NCI-H748 treated with DMSO at 0.1 percent for 48 hours (cell line): ENCODE data around the gene KCND3.
"Not testable (repeated sequence)": the region's sequence is repeated elsewhere in the genome, so short reads cannot be mapped to it uniquely, and the experiment has no call there.

Experiments
- DNase-seq: peaks from one replicate; lab custom pipeline; 2025; lab: John Stamatoyannopoulos, UW

KCND3 gene

DNA sequence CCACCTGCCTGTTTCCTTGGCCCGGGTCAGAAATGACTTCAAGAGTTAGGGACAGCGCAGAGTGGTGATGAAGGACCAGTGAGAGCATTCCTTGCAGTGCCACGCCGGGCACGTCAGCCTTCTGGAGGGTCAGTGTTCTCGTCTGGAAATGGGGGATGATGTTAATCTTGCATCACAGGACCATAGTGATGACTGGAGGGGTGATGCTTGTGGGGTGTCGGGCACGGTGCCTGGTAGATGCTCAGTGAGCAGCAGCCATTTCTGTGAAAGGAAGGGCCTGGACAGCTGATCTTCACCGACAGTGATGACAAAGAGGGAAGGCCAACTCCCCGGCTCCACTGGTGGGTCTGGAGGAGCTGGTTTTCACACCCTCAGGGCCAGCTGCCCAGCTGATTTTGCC, 177.6 kb downstream of the KCND3 start:
- DNase-seq: no peak

DNA sequence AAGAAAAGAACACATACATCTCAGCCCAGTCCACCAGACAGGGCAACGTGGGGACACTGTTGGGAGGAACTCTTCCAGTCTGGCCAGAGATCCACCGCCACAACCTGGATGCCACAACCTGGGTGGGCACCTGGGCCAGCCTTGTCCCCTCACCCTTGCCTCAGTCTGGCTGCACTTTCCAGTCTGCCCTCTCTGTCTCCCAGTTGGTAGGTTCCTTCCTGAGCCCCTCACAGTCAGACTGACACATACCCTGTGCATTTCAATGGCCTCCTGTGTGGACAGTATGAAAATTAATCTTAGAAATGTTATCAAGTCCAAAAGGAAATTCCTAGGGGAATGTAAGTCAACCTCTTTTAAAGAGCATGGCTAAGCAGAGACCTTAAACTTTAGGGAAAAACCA, 184.2 kb downstream of the KCND3 start:
- DNase-seq: no peak

DNA sequence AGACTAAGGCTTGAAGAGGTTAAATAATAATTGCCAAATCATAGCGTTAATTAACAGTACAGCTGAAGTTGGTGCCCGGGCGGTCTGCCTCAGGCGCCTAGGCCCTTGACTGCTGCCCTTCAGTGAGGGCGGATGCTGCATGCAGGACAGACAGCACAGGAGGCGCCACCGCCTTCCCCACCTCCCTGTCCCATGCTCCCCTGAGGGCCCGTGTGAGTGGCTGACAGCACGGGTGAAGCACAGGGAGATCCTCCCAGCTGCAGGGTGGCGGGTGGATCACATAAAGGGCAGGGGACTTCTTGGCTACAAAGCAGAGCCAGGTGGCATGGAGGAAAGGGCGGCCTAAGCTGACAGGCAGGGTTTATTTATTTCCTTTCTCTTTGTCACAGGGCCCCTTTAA, 184.7 kb downstream of the KCND3 start:
- DNase-seq: peak; percentile 21

DNA sequence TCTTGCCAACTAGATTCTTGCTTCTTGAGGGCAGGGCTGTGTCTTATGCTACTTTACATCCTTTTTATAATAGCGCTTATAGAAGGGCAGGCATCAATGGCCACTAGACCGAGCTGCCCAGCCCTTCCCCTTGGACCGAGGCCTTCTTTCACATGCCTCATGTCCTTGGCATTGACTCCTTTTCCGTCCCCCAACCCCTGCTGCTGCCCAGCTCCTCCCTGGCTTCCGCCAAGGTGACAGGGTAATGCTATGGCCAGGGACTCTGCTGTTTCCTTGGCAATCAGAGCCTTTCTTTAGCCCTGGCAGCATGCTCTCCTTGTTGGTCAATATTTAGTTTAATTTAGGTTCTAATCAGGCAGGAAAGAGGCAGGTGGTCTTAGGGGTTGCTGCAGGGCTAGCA, 185.5 kb downstream of the KCND3 start:
- DNase-seq: no peak

DNA sequence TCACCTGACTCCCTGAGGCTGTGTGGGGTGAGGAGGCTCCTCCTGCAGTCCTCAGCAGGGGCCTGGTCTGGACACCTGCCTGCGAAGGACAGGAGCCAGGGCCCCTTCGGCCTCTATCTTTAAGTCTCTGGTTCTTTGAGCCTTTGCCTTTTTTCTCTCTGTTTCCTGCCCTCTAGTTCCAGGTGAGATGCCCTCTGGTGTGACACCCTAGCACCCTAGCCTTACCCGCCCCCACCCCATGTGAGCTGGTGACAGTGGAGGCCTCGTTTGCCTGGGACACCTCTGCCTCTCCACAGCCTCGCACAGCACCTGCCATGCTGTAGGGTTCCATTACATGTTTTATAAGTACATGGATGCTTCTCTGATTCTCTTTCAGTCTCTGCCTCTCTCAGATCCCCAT, 186.5 kb downstream of the KCND3 start:
- DNase-seq: no peak

DNA sequence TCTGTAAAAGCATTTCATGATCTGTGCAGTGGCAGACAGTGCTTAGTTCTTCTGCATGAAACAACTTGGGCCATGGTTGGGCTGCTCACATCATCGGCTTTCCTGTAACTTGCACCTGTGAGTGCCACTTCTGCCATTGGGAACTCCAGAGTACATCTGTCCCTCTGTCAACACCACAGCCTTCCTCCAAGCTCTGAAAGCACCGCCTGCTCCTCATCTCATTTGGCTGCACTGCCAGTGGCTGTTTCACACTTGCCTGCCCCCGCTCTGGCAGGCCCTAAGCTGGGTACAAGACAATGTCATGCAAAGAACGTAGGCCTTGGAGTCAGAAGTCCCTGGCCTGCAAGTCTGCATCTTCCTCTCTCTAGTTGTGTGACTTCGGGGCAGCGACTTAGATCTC, 187.4 kb downstream of the KCND3 start:
- DNase-seq: peak; percentile 7

DNA sequence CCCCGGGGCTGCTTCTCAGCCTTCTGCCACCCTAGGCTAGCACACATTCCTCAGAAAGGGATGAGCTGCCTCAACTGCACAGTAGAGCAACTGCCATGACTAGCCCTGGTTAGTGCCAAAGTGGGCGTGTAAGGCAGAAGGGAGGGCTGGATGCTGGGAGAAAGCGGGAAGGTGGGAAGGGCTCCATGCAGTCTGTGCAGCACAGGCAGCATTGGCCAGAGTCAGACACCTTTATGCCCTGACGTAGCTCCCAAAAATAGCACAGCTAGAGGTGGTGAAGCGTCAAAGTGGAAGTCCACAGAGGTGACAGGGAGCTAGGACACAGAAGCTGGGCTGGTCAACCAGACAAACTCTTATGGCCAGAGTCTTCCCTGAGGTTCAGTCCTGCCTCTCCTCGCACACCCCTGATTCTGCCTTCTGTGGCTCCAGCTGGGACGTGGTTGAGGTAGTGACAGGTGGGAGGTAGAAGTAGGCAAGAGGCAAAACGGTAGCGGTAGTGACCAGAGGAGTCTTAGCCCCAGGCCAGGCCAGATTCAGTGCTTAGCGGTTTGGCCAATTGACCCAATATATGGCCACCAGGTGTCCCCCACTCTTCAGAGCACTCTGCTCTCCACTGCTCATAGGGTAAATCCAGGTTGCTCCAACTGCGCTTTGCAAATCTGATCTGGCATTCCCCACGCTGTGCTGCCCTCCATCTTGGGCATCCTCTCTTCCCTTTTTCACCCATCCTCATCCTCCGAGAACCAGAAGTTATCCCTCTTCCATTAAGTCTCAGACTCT, 188.2 kb downstream of the KCND3 start:
- no peak for DNase-seq

DNA sequence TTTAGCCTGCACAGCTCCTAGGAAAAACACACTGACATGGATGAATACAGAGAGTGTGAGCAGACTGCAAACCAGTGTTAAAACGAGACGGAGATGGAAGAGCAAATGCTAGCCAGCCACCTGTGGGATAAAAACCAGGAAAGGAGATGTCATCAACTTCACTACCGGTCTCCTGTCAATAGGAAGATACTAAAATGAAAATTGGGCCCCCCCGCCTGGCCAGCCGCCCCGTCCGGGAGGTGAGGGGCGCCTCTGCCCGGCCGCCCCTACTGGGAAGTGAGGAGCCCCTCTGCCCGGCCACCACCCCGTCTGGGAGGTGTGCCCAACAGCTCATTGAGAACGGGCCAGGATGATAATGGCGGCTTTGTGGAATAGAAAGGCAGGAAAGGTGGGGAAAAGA, 189.7 kb downstream of the KCND3 start:
- not testable (repeated sequence) for DNase-seq

DNA sequence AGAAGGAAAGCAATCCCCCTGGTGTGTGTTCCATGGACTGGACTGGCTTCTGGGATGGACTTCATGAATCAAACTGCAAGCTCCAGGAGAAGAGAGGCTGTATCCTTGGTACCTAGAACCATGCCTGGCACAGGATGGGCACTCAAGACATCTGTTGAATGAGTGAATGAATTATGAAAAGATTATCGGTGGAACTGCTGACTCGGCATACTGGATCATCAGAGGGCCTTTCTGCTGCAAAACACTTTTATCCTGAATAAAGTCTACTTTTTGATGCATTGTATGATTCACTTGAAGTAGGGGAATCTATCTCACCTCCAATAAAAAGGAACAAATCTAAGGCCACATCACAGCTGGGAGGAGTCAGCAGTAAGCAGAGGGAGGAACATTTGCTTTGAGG, 190.9 kb downstream of the KCND3 start:
- no peak for DNase-seq

DNA sequence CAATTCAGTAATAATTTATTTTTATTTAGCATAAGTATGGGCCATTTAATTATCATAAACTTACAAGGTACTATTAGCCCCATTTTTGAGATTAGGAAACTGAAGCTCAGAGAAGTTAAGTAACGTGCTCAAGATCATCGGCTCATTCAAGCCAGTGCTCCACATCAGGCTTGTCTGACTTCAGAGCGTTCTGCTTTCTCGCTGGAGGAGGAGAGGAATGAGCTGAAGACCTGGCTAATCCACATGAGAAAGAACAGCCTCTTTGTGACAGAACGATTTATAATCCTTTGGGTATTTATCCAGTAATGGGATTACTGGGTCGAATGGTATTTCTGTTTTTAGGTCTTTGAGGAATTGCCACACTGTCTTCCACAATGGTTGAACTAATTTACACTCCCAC, 194.1 kb downstream of the KCND3 start:
- DNase-seq: no peak

DNA sequence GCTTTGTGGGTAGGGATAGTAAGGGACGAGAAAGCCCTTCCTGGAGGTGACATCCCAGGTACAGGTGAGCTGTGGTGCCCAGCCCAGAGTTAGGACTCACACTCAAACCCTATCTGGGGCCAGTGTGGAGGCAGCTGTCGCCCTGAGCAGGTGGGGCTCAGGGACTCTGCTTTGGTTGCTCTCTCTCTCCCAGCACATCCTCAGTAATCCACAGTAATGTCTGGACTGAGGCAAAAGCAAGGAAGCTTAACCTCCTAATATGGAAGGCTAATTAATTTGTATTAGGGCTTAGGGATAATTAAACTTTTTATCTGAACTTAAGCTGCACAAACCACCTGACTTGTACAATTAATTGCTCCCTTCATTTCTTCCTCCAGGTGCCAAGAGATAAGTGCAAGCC, 195.5 kb downstream of the KCND3 start:
- DNase-seq: no peak

DNA sequence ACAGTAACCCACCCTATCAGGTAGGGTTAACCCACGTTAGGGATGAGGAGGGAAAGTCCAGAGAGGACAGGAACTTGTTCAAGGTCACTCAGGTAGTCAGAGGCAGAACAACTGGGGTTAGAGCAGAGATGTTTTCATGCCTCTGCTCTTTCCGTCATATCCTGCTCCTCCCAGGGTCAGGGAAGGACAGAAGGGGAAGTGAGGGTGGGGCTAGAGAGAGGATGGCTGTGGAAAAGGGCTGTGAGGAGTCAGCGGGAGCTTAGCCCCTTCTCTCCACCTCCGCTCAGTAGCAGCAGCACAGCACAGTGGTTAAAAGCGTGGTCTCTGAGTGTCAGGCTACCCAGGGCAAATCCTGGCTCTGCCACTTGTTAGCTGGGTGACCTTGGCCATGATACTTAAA, 197.2 kb downstream of the KCND3 start:
- DNase-seq: no peak

DNA sequence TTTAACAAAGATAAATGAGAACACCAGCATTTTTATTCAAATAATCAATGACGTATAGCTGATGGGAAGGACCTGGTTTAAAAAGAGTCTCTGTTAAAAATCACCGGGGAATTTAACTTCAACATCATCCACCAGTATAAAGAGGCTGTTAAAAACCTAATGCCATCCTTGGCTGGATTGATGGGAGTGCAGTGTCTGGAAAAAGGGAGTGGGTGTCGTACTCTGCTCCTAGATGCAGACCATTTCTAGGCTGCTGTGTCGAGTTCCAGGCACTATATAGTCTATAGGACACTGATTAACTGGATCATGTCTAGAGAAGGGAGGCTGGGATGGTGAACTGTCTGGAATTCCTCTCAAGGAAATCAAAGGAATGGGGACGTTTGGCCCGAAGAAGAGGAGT, 197.7 kb downstream of the KCND3 start:
- no peak for DNase-seq

DNA sequence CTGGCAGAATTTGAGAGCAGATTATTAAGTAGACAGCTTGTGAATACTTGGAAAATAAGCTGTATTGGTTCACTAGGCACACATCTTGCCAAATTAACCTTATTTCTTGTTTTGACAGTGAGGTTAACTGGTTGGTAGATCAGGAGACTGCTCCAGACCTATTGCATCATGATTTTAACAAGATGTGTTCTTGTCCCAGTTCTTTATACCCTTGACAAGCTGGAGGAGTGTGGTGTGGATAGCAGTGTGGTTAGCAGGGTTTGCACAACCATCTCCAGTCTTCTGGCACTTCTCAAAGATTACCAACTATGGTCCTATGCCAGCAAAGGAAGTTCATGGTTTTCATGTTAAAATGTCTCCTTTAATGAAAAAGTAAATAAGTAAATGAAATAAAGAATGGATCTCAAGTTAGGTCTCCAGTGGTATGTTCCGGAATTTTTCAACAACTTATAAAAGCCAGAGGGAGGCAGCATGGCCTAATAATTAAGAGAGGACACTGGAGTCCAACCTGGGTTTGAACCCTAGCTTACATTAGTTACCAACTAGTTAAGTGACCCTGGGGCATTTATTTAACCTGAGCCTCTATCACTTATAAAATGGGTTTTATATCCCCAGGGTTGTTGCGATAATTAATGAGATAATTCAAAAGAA, 199.7 kb downstream of the KCND3 start:
- no peak for DNase-seq

DNA sequence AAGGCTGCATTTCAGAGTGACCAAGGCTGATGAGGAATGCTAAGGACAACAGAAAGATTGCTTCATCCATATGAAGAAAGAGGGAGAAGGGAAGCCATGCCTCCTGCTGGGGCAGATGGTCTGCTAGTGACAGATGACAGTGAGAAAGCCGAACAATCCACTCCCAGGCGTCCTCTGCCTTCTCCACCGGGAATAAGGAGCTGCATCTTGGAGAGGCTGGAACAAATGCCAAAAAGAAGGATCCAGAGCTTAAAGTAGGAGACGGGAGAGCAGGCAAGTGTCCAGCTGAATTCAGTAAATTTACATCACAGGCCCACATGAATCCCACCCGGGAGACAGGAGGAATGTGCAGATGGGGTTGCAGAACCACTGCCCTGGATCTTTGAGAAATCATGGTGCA, 200.3 kb downstream of the KCND3 start:
- DNase-seq: no peak

DNA sequence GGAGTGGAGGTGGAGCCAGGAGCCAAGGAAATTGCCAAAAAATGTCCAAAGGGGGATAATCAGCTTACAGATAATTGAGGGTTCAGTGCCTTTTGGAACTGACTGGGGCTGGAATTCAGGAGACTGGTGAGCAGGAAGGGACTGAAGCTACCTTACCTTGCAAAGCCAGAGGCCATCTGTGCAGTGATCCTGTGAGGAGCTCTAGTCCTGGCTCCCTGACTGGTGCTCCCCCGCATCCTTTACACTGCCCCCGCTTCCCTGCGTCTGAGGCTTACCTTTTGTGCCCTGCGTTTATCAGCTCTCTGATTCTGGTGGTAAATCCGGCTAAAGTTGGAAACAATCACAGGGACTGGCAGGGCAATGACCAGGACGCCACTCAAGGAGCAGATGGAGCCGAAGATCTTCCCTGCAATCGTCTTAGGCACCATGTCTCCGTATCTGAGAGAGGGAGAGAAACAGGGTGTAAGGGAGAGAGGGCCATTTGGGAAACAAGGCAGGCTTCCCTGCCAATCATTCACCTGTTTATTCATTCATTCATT, 202.7 kb downstream of the KCND3 start:
- no peak for DNase-seq

DNA sequence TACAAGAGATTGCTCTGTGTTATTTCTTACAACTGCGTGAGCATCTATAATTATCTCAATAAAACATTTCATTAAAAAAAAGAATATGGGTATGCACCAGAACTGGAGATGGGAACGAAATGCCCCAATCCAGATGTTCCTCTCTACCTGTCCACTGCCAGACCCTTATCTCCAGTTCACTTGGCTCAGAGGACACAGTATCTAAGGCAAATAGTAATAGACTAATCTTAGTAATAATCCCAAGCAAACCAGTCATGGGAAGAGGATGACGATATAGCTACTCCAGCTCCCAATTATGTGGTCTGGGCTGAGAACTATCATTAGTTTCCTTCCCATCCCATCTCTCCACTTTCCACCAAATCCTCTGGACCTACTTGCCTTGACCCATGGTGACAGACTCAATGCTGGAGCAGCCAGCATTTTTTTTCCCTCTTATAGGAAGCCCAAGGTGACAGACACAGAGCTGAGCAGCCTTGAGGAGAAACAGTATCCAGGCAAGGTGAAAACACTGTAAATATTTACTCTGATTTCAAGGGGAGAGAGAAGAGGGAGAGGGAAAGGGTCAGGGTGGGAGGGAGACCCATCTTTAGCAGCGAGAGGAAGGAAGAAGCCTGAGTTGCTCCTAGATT, 205.1 kb downstream of the KCND3 start:
- DNase-seq: no peak

DNA sequence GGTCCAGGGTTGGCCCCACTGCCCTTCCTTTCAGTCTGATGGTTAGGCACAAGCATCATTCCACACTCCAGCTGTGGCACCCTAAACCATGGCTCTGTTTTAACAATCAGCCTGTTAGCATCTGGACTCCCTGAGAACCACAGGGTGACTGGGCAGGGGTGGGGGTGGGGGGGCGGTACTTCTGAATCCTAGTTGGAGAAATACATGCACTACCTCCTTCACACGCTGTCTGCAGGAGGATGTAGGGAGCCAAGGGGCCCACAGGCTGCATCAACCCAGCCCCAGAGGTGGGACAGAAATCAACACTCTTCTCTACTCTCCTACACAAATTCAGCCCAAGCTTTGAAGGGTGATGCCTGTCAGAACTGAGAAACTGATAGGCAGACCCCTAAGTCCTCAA, 209.9 kb downstream of the KCND3 start:
- no peak for DNase-seq

DNA sequence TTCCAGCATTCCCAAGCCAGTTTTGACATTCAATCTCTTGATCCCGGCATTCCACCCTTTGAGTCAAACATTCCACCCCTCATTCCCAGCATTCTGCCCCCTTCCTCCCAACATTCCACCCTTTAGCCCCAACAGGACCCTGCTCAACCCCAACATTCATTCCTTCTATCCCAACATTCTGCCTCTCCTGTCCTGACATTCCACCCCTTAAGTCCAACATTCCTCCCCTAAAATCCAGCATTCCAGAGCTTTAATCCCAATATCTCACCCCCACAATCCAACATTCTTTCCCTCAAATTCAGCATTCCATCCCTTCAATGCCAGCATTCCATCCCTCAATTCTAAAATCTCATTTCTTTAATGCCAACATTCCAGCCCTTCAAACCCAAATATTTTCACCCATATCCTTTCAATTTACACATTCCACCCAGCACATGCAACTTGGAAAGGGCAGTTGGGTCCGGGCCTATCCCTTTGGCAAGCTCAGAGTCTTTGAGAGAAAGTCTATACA, 210.9 kb downstream of the KCND3 start:
- no peak for DNase-seq

DNA sequence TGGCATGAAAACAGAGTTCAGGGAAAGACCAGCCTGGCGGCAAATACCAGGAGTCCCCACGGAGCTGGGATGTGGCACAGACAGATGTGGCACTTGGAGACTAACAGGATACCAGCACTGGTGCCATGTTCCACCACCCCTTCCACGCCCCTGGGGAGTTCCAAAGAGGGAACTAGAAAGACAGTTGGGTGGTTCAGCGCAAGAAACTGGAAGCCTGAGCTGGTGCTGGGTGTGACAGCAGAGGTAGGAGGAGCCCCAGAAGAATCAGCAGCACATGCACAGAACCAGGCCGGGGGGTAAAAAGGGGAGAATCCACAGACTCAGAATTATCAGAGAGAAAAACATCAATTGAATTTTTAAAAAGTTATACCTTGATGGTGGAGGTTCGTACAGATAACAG, 211.4 kb downstream of the KCND3 start:
- no peak for DNase-seq

DNA sequence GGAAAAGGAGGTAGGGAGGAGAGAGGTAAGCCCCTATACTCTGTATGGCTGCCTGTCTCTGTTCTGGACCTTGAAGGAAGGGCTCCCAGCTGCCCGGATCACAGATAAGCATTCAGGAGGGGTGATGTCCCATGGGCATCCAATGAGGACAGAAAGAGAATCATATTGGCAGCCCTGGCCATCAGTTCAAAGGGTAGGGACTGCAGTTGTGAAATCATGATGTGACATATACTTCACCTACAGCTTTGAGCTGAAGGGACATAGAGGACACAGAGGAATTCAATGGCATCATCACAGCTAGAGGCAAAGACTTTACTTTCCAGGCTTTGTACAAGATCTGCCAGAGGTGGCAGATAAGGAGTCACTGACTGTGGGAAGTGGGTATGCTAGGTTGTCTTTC, 212.2 kb downstream of the KCND3 start:
- no peak for DNase-seq

DNA sequence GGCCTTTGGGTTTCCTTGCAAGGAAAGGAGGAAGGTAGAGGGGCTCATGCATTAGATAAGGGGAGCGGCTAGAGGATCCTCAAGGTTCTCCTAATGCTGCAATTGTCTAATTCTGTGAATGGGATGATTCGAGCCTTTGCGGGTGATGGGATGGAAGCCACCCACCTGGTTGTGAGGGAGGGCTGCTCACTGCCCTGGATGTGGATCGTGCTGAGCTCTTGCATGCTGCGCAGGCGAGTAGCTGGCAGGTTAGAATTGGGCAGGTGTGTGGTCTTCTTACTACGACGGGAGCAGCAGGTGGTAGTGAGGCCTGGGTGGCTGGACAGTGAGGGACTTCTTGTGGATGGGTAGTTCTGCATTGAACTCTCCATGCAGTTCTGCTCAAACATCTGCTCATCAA, 212.6 kb downstream of the KCND3 start:
- no peak for DNase-seq

DNA sequence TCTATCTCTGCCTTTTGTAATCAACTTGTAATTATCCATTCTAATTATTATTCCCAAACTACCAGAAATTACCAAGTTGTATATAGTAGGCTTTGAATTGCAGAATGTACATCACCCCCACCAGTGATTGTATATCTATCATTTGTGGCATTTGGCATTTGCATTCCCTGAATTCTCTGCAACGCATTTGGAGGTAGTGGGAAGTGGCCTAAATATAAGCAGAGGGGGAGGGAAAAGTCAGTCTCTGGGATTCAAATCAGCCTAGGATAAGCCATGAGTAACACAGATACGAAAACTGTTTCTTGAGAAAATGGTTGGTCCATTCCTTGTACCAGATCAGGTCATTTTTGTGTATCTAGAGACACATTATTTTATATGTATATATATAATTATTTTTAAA, 213.1 kb downstream of the KCND3 start:
- no peak for DNase-seq
